Inflammatory macrophage (primary cell): ENCODE results near the gene RBM26.

Experiments used
- DNase-seq, 2 donors: peaks; one replicate each; pipeline ENCODE4 v3.0.0-alpha.2; 2020 to 2022
- total RNA-seq, 18 experiments: gene quantifications; one replicate each; lab custom pipeline; 2026; ENCODE audit warnings: mixed read lengths in 6 of 18, inconsistent platforms in 2 of 18; lab: John Stamatoyannopoulos, UW

The RBM26 gene, protein sequence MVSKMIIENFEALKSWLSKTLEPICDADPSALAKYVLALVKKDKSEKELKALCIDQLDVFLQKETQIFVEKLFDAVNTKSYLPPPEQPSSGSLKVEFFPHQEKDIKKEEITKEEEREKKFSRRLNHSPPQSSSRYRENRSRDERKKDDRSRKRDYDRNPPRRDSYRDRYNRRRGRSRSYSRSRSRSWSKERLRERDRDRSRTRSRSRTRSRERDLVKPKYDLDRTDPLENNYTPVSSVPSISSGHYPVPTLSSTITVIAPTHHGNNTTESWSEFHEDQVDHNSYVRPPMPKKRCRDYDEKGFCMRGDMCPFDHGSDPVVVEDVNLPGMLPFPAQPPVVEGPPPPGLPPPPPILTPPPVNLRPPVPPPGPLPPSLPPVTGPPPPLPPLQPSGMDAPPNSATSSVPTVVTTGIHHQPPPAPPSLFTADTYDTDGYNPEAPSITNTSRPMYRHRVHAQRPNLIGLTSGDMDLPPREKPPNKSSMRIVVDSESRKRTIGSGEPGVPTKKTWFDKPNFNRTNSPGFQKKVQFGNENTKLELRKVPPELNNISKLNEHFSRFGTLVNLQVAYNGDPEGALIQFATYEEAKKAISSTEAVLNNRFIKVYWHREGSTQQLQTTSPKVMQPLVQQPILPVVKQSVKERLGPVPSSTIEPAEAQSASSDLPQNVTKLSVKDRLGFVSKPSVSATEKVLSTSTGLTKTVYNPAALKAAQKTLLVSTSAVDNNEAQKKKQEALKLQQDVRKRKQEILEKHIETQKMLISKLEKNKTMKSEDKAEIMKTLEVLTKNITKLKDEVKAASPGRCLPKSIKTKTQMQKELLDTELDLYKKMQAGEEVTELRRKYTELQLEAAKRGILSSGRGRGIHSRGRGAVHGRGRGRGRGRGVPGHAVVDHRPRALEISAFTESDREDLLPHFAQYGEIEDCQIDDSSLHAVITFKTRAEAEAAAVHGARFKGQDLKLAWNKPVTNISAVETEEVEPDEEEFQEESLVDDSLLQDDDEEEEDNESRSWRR
- 23.4 to 98.7 (median 47.2) reads per million in 18 experiments for total RNA-seq

DNA sequence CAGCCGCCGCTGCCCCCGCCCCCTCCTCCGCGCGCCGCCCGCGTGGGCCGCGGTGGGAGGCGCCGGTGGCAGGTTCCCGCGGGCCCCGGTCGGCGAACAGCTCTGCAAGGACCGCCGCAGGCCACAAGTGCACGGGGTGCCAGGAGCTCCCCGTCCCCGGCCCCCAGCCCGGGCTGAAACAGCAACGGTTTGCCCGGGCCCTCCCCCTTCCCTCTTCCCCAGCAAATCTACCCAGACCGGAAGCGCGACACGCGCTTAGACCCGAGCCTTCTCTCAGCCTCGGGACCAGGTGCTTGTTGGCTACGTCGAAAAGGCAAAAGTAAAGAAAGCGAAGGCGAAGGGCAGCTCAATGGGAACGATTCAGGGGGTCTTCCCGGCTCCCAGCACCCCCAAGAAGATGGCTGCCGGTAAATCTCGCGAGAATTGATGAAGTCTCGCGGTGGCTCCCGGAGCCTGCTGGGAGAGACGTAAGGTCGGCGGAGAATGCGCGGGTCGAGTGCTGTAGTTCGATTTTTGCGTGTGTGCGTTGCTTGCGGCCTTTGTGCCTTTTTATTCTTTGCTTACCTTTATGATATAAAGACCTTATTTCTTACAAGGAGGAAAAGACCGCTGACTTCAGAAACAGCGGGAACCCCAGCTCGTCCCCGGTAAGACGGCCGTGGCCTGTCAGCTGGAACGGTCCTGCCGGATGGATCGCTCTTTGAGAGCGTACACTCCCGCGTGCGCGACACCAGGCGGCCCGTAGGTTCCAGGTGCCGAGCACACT is at the start of gene RBM26:
TSS of gene RBM26 (minus strand) at position 425 of the 766 bp plus-strand sequence. CDS start 481 bp downstream, outside the sequence.
- DNase-seq, result peak; percentile 96 to 97

DNA sequence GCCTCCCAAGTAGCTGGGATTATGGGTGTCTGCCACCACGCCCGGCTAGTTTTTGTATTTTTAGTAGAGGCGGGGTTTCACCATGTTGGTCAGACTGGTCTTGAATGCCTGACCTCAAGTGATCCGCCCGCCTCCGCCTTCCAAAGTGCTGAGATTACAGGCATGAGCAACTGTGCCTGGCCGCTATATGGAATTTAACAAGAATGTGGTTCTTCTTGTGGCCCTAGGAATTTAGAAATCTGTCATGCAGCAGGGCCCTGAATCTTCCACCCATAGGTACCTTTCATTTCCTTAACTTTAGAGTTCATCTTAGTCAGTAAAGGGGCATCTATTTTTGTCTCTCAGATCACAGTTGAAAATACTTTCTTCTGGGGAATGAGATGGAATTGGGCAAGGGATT is 49.3 kb upstream of the RBM26 start:
- DNase-seq, result no peak

DNA sequence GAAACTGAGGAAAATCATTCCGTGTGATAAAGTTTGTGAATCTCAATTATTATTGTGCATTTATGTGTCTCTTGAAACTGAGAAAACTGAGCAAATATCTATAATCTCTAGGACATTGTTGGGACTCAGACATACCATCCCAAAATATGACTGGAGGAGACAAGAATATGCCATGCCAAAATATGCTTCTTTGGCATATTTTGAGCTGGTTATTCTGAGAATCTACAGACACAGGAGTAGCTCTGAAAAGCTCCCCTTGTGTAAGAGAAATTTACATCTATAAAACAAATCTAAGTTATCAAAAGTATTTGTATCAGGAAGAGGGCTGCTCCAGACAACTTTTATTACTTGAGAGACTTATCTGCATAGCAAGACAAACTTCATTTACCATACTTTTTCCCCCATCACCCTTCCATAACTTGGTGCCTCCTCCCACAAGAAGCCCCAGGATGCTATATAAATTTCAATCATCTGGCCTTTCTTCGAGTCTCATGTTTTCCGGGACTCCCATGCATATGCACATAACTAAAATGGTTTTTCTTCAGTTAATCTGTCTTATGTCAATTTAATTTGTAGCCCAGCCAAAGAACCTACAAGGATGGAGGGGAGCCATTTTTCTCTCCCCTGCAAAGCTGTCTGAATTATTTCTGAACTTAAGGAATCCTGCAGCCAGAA is 46.3 kb upstream of the RBM26 start:
- no peak for DNase-seq

DNA sequence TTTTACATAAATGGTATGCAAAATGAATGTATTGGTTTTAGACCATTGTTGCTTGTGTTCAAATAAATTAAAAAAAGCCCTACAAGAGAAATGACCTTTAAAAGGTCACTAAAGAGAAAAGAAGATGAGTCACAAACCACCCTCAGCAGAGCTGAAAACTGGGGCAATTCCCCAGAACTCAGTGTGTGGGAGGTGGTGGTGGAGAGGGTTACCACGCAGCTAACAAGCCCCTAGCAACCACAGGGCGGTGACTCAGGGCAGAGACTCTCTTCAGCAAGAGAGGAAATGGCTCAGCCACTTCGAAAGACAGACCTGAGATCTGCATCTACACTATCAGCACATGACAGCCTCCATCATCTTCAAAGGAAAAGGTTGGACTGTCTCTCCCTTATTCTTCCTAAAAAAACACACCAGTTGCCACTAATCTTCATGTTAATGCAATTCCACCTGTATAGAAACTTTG is 45.5 kb upstream of the RBM26 start:
- DNase-seq, result peak; percentile 77 to 79

DNA sequence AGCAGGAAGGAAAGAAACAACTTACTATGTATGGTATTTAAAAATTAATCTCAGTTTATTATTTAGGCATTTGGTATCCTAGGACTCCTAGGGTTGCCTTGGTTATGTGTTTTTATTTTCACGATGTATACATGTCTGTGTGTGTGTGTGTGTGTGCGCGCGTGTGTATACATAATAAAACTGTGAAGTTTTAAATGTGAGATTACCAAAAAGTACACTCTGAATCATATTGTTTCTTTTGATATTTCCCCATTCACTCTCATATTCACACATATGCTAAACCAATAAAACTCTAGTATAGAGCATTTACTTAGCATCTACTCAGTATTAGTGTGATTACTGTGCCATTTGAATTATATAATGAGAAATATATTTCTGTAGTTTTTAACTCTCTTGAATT is 44.1 kb upstream of the RBM26 start:
- DNase-seq, result no peak

DNA sequence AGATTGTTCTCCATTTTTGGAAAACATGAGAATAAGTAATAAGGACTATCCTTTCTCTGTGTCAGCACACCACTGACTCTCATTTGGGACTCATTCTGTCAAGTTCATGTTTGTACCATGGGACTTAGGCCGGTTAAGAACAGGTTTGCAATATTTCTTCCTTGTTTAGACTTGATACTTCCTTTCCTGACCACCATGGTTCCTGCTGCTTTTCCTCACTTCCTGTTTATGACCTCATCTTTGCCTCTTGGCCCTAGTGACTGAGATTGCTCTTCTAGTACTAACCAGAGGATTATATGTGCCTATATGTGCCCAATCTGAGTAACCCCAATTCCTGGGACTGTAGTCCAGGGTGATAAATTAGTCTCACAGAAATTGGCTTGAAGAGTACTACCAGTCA is 42.4 kb upstream of the RBM26 start:
- peak; percentile 37 to 42 for DNase-seq

DNA sequence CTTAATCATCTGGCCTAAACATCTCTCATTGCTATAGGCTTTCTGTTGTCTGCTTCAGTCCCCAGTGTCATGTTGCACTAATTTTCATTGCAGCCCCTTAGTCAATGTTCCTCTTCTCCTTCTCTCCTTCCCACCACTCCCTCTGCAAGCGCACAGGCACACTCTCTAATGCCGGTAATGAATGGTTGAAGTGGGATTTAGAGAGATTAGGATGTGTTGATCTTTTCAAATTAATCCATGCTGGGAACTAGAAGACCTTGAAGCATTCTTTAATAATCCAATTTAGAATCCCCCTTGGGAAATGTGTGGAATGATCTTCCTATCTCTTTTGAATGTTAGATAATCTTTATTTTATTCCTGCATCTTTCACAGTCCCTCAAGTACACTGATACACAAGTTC is 41.7 kb upstream of the RBM26 start:
- no peak for DNase-seq

DNA sequence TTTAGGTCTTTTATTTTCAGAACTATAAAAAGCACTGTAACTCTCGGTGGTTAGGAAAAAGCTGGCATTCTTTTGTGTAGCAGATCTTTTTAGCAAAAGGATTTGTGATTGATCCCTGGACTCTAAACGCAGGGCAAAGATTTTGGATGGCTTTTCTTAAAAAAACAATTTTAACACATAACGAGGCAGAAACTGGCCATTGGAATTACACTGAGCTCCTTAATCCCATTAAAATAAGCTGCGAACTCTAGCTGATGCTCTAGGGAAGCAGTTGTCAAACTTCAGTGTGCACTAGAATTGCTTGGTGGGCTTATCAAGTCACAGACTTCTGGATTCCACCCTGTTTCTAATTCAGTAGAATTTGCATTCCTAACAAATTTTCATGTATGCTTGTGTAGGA is 41.1 kb upstream of the RBM26 start:
- DNase-seq, result no peak

DNA sequence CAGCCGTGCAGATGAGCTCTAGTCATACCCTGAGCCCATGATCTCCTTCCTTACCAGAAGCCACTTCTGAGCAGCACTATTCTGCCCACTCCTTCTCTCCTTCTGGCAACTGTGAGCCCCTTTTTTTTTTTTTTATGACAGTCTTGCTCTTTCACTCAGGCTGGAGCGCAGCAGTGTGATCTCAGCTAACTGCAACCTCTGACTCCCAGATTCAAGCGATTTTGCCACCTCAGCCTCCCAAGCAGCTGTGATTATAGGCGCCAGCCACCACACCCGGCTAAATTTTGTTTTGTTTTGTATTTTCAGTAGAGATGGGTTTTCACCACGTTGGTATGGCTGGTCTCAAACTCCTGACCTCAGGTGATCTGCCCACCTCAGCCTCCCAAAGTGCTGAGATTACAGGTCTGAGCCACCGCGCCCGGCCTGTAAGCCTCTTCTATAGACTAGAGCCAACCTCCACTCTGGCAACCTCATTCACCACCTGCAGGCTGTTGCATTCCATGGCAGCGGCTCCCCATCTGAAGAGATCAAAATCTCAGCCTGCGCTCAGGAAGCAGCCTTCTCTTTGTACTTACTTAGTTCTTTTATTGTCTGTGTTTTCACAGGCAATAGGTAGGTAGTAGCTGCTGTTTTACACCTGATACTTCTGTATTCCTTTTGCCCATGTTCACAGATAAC is 40.1 kb upstream of the RBM26 start:
- DNase-seq, result no peak

DNA sequence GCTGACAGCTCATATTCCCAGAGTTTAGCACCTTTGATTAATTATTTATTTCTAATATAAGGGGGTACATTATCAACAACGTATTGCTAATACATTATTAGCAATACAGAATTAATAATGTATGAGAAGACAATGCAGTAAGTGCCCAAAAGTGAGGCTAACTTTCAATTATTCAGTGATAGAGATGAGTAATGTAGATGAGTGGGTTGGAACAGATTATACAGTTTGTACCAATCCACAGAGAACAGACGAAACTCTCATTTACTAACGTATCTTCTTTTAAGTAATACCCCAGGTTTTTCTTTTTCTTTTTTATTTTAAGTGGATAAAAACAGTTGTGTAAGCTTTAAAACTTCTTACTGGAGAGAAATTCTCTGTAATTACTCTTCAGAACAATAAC is 36.7 kb upstream of the RBM26 start:
- no peak for DNase-seq

DNA sequence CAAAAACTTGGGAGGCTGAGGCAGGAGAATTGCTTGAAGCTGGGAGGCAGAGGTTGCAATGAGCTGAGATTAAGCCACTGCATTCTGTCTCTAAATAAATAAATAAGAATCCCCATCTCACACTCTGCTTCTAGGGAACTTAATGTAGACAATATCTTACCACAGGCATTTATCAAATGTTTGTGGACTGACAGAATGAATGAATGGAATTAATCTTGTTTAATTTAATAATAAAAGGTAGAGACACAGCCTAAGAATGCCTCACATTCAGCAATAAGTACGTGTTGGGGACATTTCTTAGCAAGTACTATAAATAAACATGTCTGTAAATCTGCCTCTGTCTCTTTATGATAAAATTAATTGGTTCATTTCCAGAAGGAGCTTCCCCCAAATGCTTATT is 36.2 kb upstream of the RBM26 start:
- DNase-seq, result no peak

DNA sequence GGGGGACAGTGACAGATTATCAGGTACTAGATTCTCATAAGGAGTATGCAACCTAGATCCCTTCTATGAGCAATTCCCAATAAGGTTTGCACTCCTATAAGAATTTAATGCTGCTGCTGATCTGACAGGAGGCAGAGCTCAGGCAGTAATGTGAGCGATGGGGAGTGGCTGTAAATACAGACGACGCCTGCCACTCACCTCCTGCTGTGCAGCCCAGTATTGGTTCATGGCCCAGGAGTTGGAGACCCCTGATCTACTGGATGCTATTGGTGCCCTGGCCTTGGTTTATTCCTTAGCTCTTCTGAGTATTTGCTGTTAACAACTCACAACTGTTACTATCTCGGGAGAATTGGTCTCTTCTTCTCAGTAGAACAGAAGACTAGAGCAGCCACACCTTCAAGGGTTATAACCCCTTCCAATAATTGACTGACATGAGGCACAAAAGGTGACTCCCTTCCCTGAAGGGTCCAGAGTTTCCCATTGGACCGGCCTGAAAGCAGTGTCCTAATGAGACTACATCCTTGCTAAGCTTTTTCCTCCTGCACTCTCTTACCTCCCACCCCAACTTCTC is 35.0 kb upstream of the RBM26 start:
- no peak for DNase-seq

DNA sequence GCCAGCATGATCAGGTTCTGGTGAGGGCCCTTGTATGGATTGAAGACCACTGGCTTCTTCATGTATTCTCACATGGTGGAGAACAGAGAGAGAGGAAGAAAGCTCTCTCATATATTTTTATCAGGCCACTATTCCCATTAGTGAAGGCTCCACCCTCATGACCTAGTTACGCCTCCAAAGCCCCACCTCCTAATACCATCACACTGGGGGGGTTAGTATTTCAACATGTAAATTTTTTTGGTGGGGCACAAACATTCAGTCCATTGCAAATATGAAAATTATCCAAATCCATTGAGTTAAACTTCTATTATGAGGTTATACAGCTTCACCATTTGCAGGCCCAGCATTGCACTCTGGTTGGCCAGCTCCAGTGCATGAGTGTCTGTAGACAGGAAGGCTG is 33.2 kb upstream of the RBM26 start:
- no peak for DNase-seq

DNA sequence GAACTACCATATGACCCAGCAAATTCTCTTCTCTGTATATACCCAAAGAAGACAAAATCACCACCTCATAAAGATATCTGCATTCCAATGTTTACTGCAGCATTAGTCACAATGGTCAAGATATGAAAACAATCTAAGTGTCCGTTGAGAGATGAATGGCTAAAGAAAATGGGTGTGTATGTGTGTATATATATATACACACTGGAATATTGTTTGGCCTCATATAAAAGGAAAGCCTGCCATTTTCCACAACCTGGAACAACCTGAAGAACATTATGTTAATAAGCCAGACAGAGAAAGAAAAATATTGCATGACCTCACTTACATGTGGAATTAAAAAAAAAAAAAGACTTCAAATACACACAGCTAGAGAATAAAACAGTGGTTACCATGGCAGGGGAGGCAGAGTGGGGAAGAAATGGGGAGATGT is 29.5 kb upstream of the RBM26 start:
- DNase-seq, result no peak

DNA sequence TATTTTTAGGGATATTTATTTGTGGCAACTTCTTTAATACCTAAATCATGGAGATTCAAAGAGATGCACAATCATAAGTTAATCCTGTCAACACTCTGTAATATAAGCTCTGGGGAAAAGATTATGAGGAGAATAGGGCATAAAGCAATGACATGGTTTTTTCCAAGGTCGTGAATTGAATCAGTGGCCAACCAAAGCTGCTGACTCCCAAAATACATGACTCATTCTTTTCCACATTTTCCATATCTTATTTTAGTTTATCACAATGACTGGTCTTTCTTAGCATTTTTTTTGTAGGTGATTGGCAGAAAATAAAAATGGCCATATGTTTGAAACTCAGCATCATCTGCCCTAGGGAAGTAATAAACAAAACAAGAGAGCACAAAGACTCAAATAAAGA is 28.5 kb upstream of the RBM26 start:
- no peak for DNase-seq

DNA sequence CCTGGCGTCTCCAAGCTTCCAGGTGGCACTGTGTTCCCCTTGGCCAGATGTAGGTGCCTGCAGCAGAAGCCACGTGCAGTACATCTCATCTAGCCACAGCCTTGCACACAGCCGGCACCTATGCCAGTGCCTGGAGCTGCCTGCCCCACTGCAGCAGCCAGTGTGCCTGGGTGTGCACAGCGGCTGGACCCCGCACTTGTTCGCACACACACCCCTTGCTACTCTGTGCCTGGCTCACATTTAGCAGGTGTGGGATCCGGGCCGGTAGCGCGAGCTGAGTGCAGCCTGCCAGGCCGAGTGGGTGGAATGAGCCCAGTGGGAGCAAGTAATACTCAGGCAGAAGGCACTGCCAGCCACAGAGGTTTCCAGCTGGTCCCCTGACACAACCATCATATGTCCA is 26.9 kb upstream of the RBM26 start:
- DNase-seq, result no peak

DNA sequence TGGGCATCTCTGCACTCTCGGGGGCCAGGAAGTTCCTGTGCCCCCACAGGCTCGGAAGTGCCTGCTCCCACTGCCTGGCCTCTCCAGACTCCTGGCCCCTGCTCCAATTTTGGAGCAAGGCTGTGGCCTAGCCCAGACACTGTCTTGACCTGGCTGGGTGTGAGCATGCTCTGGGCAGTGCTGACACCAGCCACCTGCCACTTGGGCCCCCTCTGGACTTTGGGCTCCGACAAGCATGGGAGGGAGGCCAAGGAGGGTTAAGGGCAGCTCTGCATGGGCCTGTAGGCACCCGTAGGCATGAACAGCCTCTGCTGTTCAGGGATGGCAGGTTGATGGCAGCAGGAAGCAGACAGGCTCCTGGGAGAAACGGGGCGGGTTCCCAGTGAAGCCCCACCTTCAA is 26.0 kb upstream of the RBM26 start:
- no peak for DNase-seq

DNA sequence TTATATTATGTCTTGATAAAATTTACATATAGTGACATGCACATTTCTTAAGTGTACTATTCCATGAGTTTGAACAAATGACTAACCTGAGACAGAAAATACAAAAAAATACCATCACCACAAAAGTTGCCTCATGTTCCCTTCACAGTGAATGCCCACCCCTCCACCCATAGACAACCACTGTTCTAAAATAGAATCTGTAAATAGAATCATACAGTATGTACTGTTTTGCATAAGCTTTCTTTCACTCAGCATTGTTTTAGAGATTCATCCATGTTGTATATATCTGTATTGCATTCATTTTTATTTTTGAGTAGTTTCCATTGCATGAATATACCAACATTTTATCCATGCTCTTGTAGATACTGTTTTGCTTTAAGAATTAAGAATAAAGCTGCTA is 23.3 kb upstream of the RBM26 start:
- no peak for DNase-seq

DNA sequence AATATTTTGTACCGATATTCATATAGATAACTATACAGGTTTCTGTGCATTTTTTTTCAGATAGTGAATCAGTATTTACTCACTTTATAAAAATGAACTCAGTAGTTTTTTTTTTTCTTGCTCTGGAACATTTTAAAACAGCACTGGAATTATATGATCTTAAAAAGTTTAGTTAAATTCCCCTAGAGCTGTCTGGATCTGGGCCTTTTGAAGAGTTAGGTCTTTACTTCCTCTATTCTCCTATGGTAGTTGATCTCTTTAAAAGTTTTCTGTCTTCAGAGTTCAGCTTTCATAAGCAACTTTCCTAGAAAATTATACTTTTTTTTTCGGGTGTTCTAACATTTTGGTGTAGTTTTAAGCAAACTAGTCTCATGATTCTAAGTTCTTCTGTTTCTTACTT is 21.8 kb upstream of the RBM26 start:
- DNase-seq, result no peak

DNA sequence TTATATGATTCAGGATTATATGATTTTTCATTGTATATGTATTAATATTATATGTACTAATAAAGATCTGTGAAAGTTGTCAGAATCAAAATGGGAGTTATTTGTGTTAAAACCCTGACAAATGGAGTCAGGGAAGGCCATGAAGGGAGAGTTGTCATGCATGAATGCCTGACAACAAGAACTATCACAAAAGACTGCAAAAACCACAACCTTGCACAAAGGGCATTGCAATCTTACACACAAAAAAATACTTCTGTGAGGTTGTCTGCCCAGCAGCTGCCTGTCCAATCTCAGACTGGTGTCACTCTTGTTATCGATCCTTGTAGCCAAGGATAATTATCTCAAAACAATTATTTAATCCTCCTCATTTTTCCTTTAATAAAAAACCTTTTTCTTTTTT is 21.2 kb upstream of the RBM26 start:
- no peak for DNase-seq
